ENCODE data around the gene TAF1B. TPM values are rescaled to one million over a fixed set of nuclear protein-coding genes. Genes with fewer than 3 reads are reported as not detected.

The TAF1B gene
- total RNA-seq, 1 experiment from 2014 or later = 29.9 TPM

DNA sequence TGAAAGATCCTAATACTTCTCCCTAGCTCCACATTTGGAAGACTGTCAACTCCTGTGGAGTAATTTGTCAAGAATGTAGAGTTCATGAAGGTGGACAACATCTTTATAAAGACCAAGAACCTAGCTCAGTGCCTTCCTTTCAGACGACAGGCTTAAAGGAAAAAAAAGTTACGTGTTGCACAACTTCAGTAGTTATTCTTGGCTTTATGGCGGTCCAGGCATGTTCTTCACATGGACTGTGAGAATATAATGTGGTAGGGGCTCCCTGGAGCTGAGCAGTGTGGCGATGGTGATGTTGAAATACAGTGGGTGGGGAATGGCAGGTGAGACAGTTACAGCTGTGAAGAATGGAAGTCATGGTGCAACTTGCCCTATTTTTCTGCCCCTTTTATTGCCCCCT is 3.9 kb downstream of the TAF1B start:
- Histone ChIP-seq H2AK5ac (ENCODE audit: insufficient read length, low read length) (no peak overlapping the region), H3K27me3 (ENCODE audit: insufficient read depth, low read length) (no peaks in the 10 kb centered on the region), H4K20me1 (ENCODE audit: control insufficient read depth, insufficient read depth, insufficient read length) (no peaks in the 10 kb centered on the region), H3K14ac (ENCODE audit: insufficient read depth, low read length) (no peak overlapping the region), H3K4ac (ENCODE audit: low read depth, low read length) (no peak overlapping the region), H3K56ac (ENCODE audit: insufficient read length, low read depth, low read length) (no peak overlapping the region), H2BK20ac (ENCODE audit: low read depth, low read length, poor library complexity, severe bottlenecking) (no peak overlapping the region), H3K9me3 (ENCODE audit: control insufficient read depth, low read depth, low read length) (no peaks in the 10 kb centered on the region), H2BK120ac (ENCODE audit: low read depth, low read length, poor library complexity, severe bottlenecking) (no peak overlapping the region), H3K27ac (ENCODE audit: insufficient read length, low read depth, low read length) (no peak overlapping the region), H3T11ph (ENCODE audit: low read length) (no peak overlapping the region), H3K79me1 (ENCODE audit: insufficient read depth, low read depth, low read length, poor library complexity, severe bottlenecking) (no peaks in the 10 kb centered on the region), H3K9ac (ENCODE audit: extremely low read depth, insufficient read length, low read length) (no peak overlapping the region), H4K5ac (ENCODE audit: insufficient read length, low read depth, low read length) (no peak overlapping the region), H3K4me1 (ENCODE audit: insufficient read depth, low read length) (no peaks in the 10 kb centered on the region), H3K23me2 (ENCODE audit: insufficient read length, low read depth, low read length, poor library complexity, severe bottlenecking) (no peaks in the 10 kb centered on the region), H2AFZ (ENCODE audit: low read length) (no peak overlapping the region), H4K91ac (ENCODE audit: insufficient read length, low read depth, low read length) (no peak overlapping the region), H4K8ac (replicated peaks; ENCODE audit: insufficient read length, low read depth, low read length) (no peak overlapping the region), H3K4me2 (ENCODE audit: insufficient read depth, insufficient read length, low read length) (no peak overlapping the region), H3K79me2 (ENCODE audit: insufficient read depth, low read length) (peaks cover 7% of the 10 kb centered on the region; the same call in 1 of the 2 replicates), H3K18ac (ENCODE audit: insufficient read length, low read depth, low read length) (no peak overlapping the region), H2BK5ac (ENCODE audit: insufficient read length, low read length) (no peak overlapping the region), H2BK15ac (ENCODE audit: low read depth, low read length) (no peak overlapping the region), H3K23ac (ENCODE audit: insufficient read length, low read depth, low read length) (no peak overlapping the region), H2BK12ac (ENCODE audit: insufficient read length, low read depth, low read length) (no peak overlapping the region)
- Mint-ChIP-seq H3K27ac (no peak overlapping the region), H3K27me3 (ENCODE audit: low read depth) (peaks cover 1% of the 10 kb centered on the region; the same call in 1 of the 2 replicates), H3K4me1 (peaks cover 13 to 14% of the 10 kb centered on the region in 2 experiments), H3K36me3 (ENCODE audit: insufficient read depth in 1 of 3, low read depth in 3 of 3) (peaks cover 17 to 63% (median 62%) of the 10 kb centered on the region in 3 experiments), H3K4me3 (no peak overlapping the region), H3K9me3 (no peaks in the 10 kb centered on the region)
- WGBS (ENCODE audit: extremely low coverage, insufficient read length, low lambda C conversion rate) = no CpG with 5 or more reads among the region's 4 CpGs
- TF ChIP-seq CTCF (conservative IDR thresholded peaks at IDR 0.05) = no peak
- DNase-seq = no peak
